GM13976 (cell line): ENCODE data around the gene LIN52.

ENCODE experiments used
- DNase-seq: peaks from one replicate; pipeline ENCODE4 v3.0.0; 2012; ENCODE audit warnings: low spot score
- CTCF ChIP-seq: IDR thresholded peaks from 2 replicates; pipeline ENCODE4 v1.5.1; 2012; ENCODE audit warnings: borderline replicate concordance, mild to moderate bottlenecking; ENCODE audit not compliant: insufficient read depth; ENCODE audit errors: extremely low read depth, missing control alignments, control extremely low read depth
- in situ Hi-C: fragments of 300-500 bp; cut with MboI; formaldehyde crosslinking; loops from one replicate; pipeline ENCODE4 v1.12.0; 2022; ENCODE audit warnings: low sequenced_read_pairs, mixed read lengths, inconsistent platforms; ENCODE audit not compliant: unreplicated experiment

Gene LIN52

GRCh38 chr14:74195623-74196022, 110.9 kb downstream of the LIN52 start:
- no peak for DNase-seq
- in situ Hi-C loops = no loop called here
- TF ChIP-seq CTCF = no peak

GRCh38 chr14:74198441-74199234, 113.9 kb downstream of the LIN52 start:
- DNase-seq = no peak
- no peak for TF ChIP-seq CTCF
- in situ Hi-C loops = no loop called here

GRCh38 chr14:74202113-74202512, 117.4 kb downstream of the LIN52 start:
- no peak for DNase-seq
- in situ Hi-C loops = no loop called here
- TF ChIP-seq CTCF = no peak

- in situ Hi-C loops = no loop called here
- no peak for TF ChIP-seq CTCF
Measured at GRCh38 chr14:74203639-74204038, 118.9 kb downstream of the LIN52 start.

GRCh38 chr14:74204491-74204890, 119.7 kb downstream of the LIN52 start:
- no peak for DNase-seq
- in situ Hi-C loops = no loop called here
- no peak for TF ChIP-seq CTCF

More at GRCh38 chr14:74203639-74204038, 118.9 kb downstream of the LIN52 start:
- DNase-seq = no peak

GRCh38 chr14:74205882-74206281, 121.1 kb downstream of the LIN52 start:
- no peak for TF ChIP-seq CTCF
- DNase-seq = no peak
- in situ Hi-C loops = no loop called here

- no peak for DNase-seq
- in situ Hi-C loops = no loop called here
Measured at GRCh38 chr14:74207943-74208342, 123.2 kb downstream of the LIN52 start.

More at GRCh38 chr14:74207943-74208342, 123.2 kb downstream of the LIN52 start:
- TF ChIP-seq CTCF = no peak
